ENCODE data around the gene MUC6. TPM values are rescaled to one million over a fixed set of nuclear protein-coding genes. Genes with fewer than 3 reads are reported as not detected.

MUC6 gene
- total and polyA plus RNA-seq, 10 of the 15 experiments (the other 5 are each of a cell fraction or from before 2014, with no cell fraction given), result 0.03 TPM; not detected in 8

DNA sequence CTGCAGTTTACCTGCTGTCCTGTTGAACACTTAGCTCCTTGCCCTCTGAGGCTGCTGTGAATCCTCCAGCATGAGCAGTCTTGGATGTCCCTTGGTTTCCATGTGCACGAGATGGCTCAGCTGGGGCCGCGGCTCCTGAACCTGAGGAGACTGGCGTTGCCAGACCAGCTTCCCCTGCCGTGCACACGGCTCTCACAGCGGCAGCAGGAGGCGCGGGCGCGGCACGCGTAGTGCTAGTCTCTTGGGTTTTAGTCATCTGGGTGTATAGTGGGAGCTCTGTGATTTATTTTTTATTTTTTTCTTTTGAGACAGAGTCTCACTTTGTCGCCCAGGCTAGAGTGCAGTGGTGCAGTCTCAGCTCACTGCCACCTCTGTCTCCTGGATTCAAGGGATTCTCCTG lies 54.8 kb downstream of the MUC6 start:
- WGBS (ENCODE audit: insufficient coverage, insufficient replicate concordance, low lambda C conversion rate, missing lambda C conversion rate), result 95% methylated on average over 14 of the region's 14 CpGs
- H3K4me1 ChIP-seq (ENCODE audit: control insufficient read depth, insufficient read depth, low read length), result no peaks in the 10 kb centered on the region
- no TSS peak for BruUV-seq (replicated peaks)
- RAD21 ChIA-PET (ENCODE audit: unreplicated experiment), result no interaction called here
- DNase-seq (ENCODE audit: low read depth, low spot score) (no peak), ATAC-seq (no peak), FAIRE-seq (no peak)
- intact Hi-C loops (cut with micrococcal nuclease; ENCODE audit: unreplicated experiment) (no loop called here), in situ Hi-C loops (cut with MboI) (no loop called here)
- no peak overlapping the region for H3K4me2 ChIP-seq (ENCODE audit: control insufficient read depth, insufficient read depth)
- SMC1A ChIA-PET (ENCODE audit: uncharacterized antibody, unreplicated experiment), result no interaction called here
- no peaks in the 10 kb centered on the region for H4K20me1 ChIP-seq (ENCODE audit: control insufficient read depth, insufficient read depth)
- TF ChIP-seq, protein P1, sequence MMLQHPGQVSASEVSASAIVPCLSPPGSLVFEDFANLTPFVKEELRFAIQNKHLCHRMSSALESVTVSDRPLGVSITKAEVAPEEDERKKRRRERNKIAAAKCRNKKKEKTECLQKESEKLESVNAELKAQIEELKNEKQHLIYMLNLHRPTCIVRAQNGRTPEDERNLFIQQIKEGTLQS (IDR thresholded peaks at IDR 0.05; ENCODE audit: borderline replicate concordance, extremely low read depth, low read depth, low read length), result no peak
- TF ChIP-seq CHD1 (IDR thresholded peaks at IDR 0.05; ENCODE audit: low read depth, low read length) (no peak), ZNF207 (IDR thresholded peaks at IDR 0.05; ENCODE audit: borderline replicate concordance) (no peak), GATAD2B (conservative IDR thresholded peaks at IDR 0.05; ENCODE audit: low read depth) (no peak)
- TF ChIP-seq, protein P2, sequence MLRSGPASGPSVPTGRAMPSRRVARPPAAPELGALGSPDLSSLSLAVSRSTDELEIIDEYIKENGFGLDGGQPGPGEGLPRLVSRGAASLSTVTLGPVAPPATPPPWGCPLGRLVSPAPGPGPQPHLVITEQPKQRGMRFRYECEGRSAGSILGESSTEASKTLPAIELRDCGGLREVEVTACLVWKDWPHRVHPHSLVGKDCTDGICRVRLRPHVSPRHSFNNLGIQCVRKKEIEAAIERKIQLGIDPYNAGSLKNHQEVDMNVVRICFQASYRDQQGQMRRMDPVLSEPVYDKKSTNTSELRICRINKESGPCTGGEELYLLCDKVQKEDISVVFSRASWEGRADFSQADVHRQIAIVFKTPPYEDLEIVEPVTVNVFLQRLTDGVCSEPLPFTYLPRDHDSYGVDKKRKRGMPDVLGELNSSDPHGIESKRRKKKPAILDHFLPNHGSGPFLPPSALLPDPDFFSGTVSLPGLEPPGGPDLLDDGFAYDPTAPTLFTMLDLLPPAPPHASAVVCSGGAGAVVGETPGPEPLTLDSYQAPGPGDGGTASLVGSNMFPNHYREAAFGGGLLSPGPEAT (IDR thresholded peaks at IDR 0.05; ENCODE audit: low read depth), result no peak
- H3K9ac ChIP-seq (ENCODE audit: control insufficient read depth, insufficient read depth, low read length), result no peak overlapping the region
- CTCF ChIA-PET, result no interaction called here
- no peak overlapping the region for H2AFZ ChIP-seq (ENCODE audit: control insufficient read depth, low read depth, low read length)
- no peaks in the 10 kb centered on the region for H3K9me3 ChIP-seq (replicated peaks; ENCODE audit: control insufficient read depth, insufficient read depth, low read length)
- peaks cover 7 to 23% of the 10 kb centered on the region in 2 experiments for H3K36me3 ChIP-seq (ENCODE audit: control insufficient read depth in 2 of 2, insufficient read depth in 2 of 2, low read length in 1 of 2)
- H3K4me3 ChIP-seq, result no peak overlapping the region
- no peaks in the 10 kb centered on the region for H3K79me2 ChIP-seq (ENCODE audit: control insufficient read depth, insufficient read depth, low read length)
- POLR2A ChIA-PET, result interaction anchor here (0.6 kb wide), 1 partner anchor 31 kb away, joined by 3 read pairs; no protein-coding TSS in a partner anchor
- no peak overlapping the region for H3K27ac ChIP-seq (ENCODE audit: control insufficient read depth, insufficient read depth)
- no peaks in the 10 kb centered on the region for H3K27me3 ChIP-seq (replicated peaks in 1 of 2; ENCODE audit: control insufficient read depth in 2 of 2, insufficient read depth in 2 of 2, low read length in 1 of 2)
